Measurements from ENCODE around the gene MYCBPAP.

MYCBPAP gene

DNA sequence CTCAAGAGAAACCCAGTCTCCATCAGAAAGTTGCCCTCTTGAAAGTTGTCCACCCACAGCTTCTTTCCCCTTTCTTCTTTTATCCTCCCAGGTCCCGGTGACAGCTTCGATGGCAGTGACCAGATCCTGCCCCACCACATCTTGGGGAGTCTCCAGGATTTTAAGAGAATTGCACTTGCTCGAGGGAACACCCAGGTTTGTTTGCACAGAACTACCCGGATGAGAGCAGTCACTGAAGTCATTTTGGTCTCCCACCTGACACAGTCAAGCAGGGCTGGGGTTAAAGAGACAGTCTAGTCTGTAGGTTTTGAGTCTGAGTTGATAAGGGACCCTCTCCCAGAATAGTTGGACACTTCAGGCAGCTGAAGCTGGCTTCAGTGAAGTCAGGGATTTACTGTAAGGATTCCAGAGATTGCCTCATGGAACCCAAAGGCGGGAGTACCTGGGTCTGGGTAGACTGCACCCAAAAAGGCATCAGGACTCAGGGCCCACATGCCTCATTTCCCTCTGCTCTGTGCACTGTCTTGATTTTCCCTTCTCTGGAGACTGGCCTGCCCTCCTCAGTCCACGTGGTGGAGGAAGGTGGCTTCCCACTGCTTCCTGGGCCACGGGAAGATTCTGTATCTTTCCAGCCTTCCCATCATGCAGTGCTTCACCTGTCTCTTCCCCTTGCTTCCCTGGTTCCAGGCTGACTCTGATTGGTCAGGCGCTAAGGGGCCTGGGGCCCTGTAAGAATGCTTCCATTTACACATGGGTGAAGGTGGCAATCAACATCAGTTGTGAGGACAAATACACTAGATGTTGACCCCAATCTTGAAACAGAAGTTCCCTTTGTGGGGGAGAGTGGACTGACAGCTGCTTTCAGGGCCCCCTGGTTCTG lies 9.5 kb downstream of the MYCBPAP start:
- no peak for DNase-seq

DNA sequence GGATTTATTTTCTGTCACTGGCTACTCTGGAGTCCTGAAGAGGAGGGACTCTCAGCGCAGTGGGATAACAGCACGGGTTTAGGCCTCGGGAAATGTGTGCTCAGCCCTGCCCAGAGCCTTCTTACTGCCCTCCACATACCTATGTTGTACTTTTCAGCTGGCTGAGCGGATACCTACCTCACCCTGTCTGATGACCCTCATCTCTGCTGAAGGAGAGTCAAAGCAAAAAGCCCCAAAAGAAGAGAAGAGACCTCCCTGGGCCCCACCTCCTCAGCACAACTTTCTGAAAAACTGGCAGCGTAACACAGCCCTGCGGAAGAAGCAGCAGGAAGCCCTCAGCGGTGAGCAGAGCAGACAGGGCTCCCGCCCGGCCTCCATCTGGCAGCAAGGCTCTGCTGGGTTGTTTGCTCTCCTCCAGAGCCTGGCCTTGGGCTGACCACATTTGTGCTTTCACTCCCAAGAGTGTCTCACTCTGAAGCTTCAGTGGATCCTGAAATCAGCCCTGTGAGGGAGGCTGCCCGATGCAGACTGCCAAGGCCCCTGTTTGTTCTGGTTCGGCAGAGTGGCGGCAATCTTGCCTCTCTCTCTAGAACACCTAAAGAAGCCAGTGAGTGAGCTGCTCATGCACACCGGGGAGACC lies 10.3 kb downstream of the MYCBPAP start:
- no peak for DNase-seq

GRCh38 chr17:50519141-50519834 lies 11.0 kb downstream of the MYCBPAP start:
- no peak for DNase-seq

DNA sequence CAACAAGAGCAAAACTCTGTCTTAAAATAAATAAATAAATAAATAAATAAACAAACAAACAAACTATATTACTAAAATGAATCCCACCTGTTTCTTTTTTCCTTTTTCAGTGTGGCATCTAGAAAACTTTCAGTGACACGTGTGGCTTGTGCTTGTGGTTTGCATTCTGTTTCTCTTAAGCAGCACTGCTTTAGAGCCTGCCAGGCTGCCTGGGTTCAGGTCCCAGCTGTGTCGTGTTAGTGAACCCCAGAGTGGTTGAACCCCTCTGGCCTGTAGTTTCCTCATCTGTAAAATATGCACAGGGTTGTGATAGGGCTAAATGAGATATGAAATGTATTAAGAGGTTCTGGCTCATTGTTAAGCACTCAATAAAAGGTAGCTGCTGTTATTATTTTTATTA lies 12.2 kb downstream of the MYCBPAP start:
- DNase-seq, result no peak

GRCh38 chr17:50521514-50521913 lies 13.3 kb downstream of the MYCBPAP start:
- DNase-seq, result no peak

DNA sequence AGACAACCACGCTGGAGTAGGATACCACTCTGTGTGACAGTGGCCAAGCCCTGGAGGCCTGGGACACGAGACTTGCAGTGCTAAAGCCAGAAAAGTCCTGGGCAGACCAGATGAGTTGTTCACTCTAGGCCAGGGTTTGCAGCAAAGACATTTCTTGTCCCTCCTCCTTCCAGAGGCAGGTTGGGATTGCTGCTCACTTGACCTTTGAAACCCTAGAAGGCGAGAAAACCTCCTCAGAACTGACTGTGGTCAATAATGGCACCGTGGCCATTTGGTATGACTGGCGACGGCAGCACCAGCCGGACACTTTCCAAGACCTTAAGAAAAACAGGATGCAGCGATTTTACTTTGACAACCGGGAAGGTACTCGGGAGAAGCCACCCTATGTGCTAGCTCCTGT lies 14.5 kb downstream of the MYCBPAP start:
- no peak for DNase-seq

DNA sequence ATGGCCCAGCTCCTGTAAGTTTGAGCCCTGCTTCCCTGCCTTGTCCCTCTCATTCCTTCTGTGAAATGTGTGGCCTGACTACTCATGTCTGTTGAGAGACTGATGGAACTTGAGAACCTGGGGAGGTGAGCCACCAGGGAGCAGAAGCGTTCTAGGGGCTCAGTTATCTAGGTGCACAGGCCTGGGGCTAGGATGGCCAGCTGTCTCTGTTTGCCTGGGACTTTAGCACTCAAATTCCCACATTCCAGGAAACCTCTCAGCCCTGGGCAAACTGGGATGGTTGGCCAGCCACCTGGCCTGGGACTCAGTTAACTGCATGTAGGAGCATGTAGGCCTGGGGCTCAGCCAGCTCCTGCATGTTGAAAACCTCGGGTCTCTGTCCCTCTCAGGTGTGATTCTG lies 15.0 kb downstream of the MYCBPAP start:
- DNase-seq, result no peak

DNA sequence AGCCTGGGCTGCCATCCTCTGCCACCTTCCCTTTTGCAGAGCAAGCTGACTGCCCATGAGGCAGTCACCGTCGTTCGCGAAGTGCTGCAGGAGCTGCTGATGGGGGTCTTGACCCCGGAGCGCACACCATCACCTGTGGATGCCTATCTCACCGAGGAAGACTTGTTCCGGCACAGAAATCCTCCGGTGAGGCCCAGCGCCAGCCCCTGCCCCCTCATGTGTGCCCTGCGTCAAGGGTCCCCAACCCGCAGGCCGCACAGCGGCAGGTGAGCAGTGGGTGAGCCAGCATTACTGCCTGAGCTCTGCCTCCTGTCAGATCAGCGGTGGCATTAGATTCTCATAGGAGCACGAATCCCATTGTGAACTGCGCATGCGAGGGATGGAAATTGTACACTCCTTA lies 16.6 kb downstream of the MYCBPAP start:
- no peak for DNase-seq

GRCh38 chr17:50527155-50527762 lies 19.0 kb downstream of the MYCBPAP start:
- DNase-seq, result no peak

DNA sequence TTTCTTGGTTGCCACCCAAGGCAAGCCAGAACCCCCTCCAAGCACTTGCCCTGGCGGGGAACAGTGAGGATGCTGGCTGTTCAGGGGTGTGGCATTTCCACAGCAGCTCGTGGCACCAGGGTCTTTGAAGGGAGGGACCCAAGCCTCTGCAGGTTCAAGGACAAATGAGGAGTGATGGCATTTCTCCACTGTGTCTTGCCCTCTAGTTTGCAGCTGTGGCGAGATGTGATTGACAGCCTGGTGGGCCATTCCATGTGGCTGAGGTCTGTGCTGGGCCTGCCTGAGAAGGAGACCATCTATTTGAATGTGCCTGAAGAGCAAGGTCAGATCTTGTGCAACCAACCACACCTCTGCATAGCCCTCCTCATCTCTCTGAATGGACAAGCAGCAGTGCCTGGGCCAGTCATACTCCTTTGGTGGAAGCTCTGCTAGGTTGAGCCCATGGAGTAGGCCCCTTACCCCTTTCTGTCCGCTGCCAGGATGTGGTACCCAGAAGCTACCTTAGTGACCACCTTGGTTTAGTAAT lies 19.8 kb downstream of the MYCBPAP start:
- DNase-seq, result no peak

- no peak for DNase-seq
Observed at GRCh38 chr17:50529849-50530248, 21.6 kb downstream of the MYCBPAP start.

DNA sequence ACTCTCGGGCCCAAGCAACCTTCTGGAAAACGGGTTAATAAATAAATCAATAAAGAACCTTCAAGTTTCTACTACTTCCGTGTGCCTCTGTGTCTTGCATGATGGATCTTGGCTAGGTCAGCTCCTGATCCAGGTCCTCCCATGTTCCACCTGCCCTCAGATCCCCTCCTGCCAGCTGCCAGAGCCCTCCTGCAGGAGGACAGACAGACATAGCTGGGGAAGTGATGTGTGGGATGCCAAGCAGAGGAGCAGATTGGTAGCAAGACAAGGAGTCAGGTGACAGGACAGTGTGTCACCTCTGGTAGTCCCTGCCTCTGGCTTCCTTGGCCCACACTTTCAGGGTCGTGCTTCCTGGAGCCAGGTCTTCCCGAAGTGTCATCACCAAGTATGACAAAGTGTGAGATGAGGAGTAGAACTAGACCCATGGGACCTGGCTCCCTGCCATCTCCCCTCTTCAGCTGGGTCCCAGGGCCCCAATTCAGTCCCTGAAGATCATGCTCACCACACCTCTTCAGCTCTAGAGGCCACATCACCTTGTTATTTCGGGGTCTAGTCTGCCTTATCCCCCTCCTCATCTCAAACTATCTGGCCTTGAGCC lies 23.3 kb downstream of the MYCBPAP start:
- DNase-seq, result no peak

DNA sequence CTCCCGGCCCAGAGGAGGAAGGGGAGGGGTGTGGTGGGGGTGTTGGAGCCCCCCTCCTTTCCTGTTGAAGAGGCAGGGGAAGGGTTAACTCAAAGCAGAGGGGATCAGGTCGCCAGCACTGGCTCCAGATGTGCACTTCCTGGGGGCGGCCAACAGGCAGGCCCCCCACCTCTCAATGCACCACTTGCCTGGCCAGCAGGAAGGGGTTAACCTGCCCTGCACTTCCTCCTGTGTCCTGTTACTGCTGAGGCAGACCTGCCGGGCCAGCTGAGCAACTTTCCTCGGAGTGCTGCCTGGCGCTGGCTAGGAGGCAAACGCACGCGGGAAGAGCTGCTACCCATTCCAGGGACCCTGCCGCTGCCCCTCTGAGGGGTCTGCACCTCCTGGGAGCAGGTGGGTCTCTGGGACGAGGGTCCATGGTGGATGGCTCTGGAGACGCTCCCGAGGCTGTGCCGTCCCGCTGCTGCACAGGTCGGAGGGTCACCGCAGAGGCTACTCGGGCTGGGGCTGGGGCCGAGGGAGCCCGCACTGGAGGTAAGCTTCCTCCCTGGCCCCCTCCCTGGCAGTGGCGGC lies 24.3 kb downstream of the MYCBPAP start, which contains the start of gene EPN3:
Gene EPN3, plus strand, starts transcription at position 284 of the 573 bp plus-strand sequence. CDS start 3,822 bp downstream, outside the sequence.
- DNase-seq, result no peak

GRCh38 chr17:50533185-50533584 lies 24.9 kb downstream of the MYCBPAP start:
- no peak for DNase-seq

GRCh38 chr17:50533720-50534148 lies 25.5 kb downstream of the MYCBPAP start:
- no peak for DNase-seq

GRCh38 chr17:50534222-50534978 lies 26.2 kb downstream of the MYCBPAP start:
- DNase-seq, result no peak

DNA sequence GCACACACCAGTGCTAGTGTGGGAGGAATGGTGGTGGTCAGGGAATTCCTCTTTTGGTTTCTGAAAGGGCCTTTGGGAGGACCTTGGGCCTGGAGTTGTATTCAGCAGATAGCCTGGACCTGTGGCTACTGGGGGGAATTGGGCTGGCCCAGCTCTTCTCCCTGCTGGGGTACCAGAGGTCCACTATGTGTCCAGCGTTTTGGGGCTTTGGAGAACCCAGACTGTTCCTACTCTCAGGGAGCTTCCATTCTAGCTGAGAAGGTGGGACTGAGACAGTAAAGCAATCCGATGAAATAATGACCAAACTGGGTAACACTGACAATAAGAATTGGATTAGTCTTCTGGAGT lies 26.7 kb downstream of the MYCBPAP start:
- no peak for DNase-seq

- no peak for DNase-seq
Observed at GRCh38 chr17:50535407-50535806, 27.2 kb downstream of the MYCBPAP start.

DNA sequence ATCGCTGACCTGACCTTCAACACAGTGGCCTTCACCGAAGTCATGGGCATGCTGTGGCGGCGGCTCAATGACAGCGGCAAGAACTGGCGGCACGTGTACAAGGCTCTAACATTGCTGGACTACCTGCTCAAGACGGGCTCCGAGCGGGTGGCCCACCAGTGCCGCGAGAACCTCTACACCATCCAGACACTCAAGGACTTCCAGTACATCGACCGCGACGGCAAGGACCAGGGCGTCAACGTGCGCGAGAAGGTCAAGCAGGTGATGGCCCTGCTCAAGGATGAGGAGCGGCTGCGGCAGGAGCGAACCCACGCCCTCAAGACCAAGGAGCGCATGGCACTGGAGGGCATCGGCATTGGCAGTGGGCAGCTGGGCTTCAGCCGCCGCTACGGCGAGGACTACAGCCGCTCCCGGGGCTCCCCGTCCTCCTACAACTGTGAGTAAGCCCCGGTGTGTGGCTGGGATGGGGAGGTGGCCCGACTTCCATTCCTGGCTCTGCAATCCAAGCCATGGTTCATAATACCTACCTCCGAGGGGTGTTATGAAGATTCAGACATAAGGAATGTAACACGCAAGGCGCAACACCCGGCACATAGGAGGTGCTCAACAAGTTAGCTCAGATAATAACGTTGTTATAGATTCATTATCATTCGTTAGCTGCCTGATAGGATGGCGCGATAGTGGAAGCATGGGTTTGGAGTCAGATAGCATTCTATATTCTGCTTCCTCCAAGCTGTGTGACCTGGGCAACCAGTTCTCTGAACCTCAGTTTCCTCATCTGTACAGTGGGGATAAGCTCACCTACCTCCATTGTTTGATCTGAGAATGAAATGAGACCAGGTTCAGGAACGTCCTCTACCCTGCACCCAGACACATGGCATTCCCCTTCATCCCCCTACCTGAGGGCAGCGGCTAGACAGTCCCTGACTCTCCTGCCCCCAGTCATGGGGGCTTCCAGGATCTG lies 28.7 kb downstream of the MYCBPAP start:
- no peak for DNase-seq

All from SIG-M5 (cell line).